PC-3 (cell line): ENCODE results near the gene ECHS1.

Source experiments
- CTCF ChIP-seq: fragments of 300-600 bp; sonication (generic); conservative IDR thresholded peaks from 2 replicates; pipeline ENCODE4 v1.5.1; 2017; ENCODE audit warnings: antibody characterized with exemption, low read depth, mild to moderate bottlenecking, low read length
- EZH2 ChIP-seq: fragments of 300-600 bp; sonication (generic); IDR thresholded peaks from one replicate; pipeline ENCODE4 v1.6.1; 2017; ENCODE audit warnings: antibody characterized with exemption, mild to moderate bottlenecking, low read length; ENCODE audit not compliant: unreplicated experiment
- EZH2phosphoT487 ChIP-seq: fragments of 300-600 bp; sonication (generic); IDR thresholded peaks from 2 replicates; pipeline ENCODE4 v1.6.1; 2018; ENCODE audit warnings: mild to moderate bottlenecking, antibody characterized with exemption, low read length, borderline replicate concordance

- TF ChIP-seq EZH2 (no peak), CTCF (no peak), EZH2phosphoT487 (no peak)
These were observed 23.0 kb upstream of the ECHS1 start for GRCh38 chr10:133396035-133396624.
